Liver (tissue), 9 donors: Measurements from ENCODE around the gene PIWIL1. TPM values are rescaled to one million over a fixed set of nuclear protein-coding genes. Genes with fewer than 3 reads are reported as not detected.

Source experiments
- DNase-seq: peaks from one replicate; pipeline ENCODE4 v3.0.0-alpha.2; 2017; ENCODE audit warnings: low spot score
- H3K27ac ChIP-seq, 2 donors: one replicate each; pipeline ENCODE4 v1.7.0; 2013; ENCODE audit warnings: inconsistent platforms in 2 of 2, low read length in 2 of 2, control low read depth in 1 of 2, low read depth in 1 of 2, mild to moderate bottlenecking in 1 of 2
- H3K27me3 ChIP-seq, 4 donors: one replicate each; pipeline versions ENCODE4 v1.6.1 to v1.7.0; 2013; ENCODE audit warnings: low read length in 3 of 4, inconsistent platforms in 1 of 4, mild to moderate bottlenecking in 1 of 4, moderate library complexity in 1 of 4; ENCODE audit not compliant: control insufficient read depth in 4 of 4, insufficient read depth in 4 of 4
- H3K36me3 ChIP-seq, 4 donors: one replicate each; pipeline versions ENCODE4 v1.6.1 to v1.7.0; 2013; ENCODE audit warnings: low read length in 3 of 4, mild to moderate bottlenecking in 3 of 4, low read depth in 1 of 4, moderate library complexity in 1 of 4; ENCODE audit not compliant: control insufficient read depth in 4 of 4, insufficient read depth in 3 of 4
- H3K4me1 ChIP-seq, 4 donors: one replicate each; pipeline versions ENCODE4 v1.6.1 to v1.7.0; 2013; ENCODE audit warnings: low read length in 3 of 4, mild to moderate bottlenecking in 3 of 4, moderate library complexity in 1 of 4; ENCODE audit not compliant: control insufficient read depth in 4 of 4, insufficient read depth in 4 of 4
- H3K4me3 ChIP-seq, 3 donors: one replicate each; pipeline versions ENCODE4 v1.6.1 to v1.7.0; 2013; ENCODE audit warnings: low read length in 3 of 3, control low read depth in 1 of 3, low read depth in 1 of 3, mild to moderate bottlenecking in 1 of 3
- H3K9ac ChIP-seq, 2 donors: one replicate each; pipeline ENCODE4 v1.7.0; 2013; ENCODE audit warnings: low read length in 2 of 2, mild to moderate bottlenecking in 2 of 2, moderate library complexity in 2 of 2, control low read depth in 1 of 2, low read depth in 1 of 2
- H3K9me3 ChIP-seq, 4 donors: one replicate each; pipeline versions ENCODE4 v1.6.1 to v1.7.0; 2013; ENCODE audit warnings: low read length in 3 of 4; ENCODE audit not compliant: control insufficient read depth in 4 of 4
- EGR1 ChIP-seq, 2 donors: IDR thresholded peaks; 2 replicates each; pipeline ENCODE4 v1.6.1; 2016 to 2018; ENCODE audit warnings: antibody characterized with exemption in 2 of 2, low read depth in 2 of 2
- FOXA1 ChIP-seq: IDR thresholded peaks from 2 replicates; pipeline ENCODE4 v1.6.1; 2016; ENCODE audit warnings: antibody characterized with exemption
- GABPA ChIP-seq, 2 donors: IDR thresholded peaks in 1 of 2; conservative IDR thresholded peaks in 1 of 2; 2 replicates each; pipeline ENCODE4 v1.6.1; 2016; ENCODE audit warnings: antibody characterized with exemption in 2 of 2, mild to moderate bottlenecking in 1 of 2, moderate library complexity in 1 of 2
- HNF4A ChIP-seq, 2 donors: conservative IDR thresholded peaks; 2 replicates each; pipeline ENCODE4 v1.6.1; 2016; ENCODE audit warnings: antibody characterized with exemption in 2 of 2, mild to moderate bottlenecking in 2 of 2
- HNF4G ChIP-seq: IDR thresholded peaks from 2 replicates; pipeline ENCODE4 v1.6.1; 2016; ENCODE audit warnings: antibody characterized with exemption
- JUND ChIP-seq, 2 donors: IDR thresholded peaks; 2 replicates each; pipeline ENCODE4 v1.6.1; 2016; ENCODE audit warnings: antibody characterized with exemption in 2 of 2
- NR2F2 ChIP-seq: IDR thresholded peaks from 2 replicates; pipeline ENCODE4 v1.6.1; 2016; ENCODE audit warnings: antibody characterized with exemption
- RXRA ChIP-seq, 2 donors: IDR thresholded peaks; 2 replicates each; pipeline ENCODE4 v1.6.1; 2017 to 2018; ENCODE audit warnings: antibody characterized with exemption in 2 of 2, mild to moderate bottlenecking in 1 of 2
- SP1 ChIP-seq: IDR thresholded peaks from 2 replicates; pipeline ENCODE4 v1.6.1; 2018; ENCODE audit warnings: antibody characterized with exemption, mild to moderate bottlenecking
- TAF1 ChIP-seq: conservative IDR thresholded peaks from 2 replicates; pipeline ENCODE4 v1.6.1; 2016; ENCODE audit warnings: antibody characterized with exemption, mild to moderate bottlenecking
- YY1 ChIP-seq: IDR thresholded peaks from 2 replicates; pipeline ENCODE4 v1.6.1; 2016; ENCODE audit warnings: antibody characterized with exemption, mild to moderate bottlenecking
- WGBS: extraction: QIAGEN DNeasy Blood & Tissue Kit; methylation state at CpG from one replicate; pipeline ENCODE4 v1.1.7; 2013; 5-methylcytosine and 5-hydroxymethylcytosine counted together
- polyA plus RNA-seq, 2 donors: library from polyadenylated mRNA; stranded (reverse) in 1 of 2; unstranded in 1 of 2; fragments of 200-250 nt in 1 of 2; fragments of >200 nt in 1 of 2; fragmentation: Nextera tagmentation in 1 of 2; extraction: Ambion mirVana in 1 of 2; gene quantifications; one replicate each; pipeline versions ENCODE4 v1.2.1 to v1.2.3, GENCODE V29; 2013 to 2015
- total RNA-seq, 2 donors: library from RNA; depleted of rRNA; stranded (reverse); fragments of >200 nt; gene quantifications; one replicate each; pipeline ENCODE4 v1.2.3, GENCODE V29; 2014
- TF ChIP-seq, protein P1 (sequence below): fragments of 150-350 bp; IDR thresholded peaks from 2 replicates; pipeline ENCODE4 v1.5.1; 2017; ENCODE audit warnings: improper control_type of control experiment, low read depth, low read length; ENCODE audit not compliant: missing input control
- TF ChIP-seq, protein P2 (sequence below): IDR thresholded peaks from 2 replicates; pipeline ENCODE4 v1.6.1; 2016; ENCODE audit warnings: antibody characterized with exemption
- TF ChIP-seq, protein P3 (sequence below): IDR thresholded peaks from 2 replicates; pipeline ENCODE4 v1.6.1; 2016; ENCODE audit warnings: antibody characterized with exemption
- TF ChIP-seq, protein P4 (sequence below): IDR thresholded peaks from 2 replicates; pipeline ENCODE4 v1.6.1; 2016; ENCODE audit warnings: antibody characterized with exemption
- TF ChIP-seq, protein P5 (sequence below): IDR thresholded peaks from 2 replicates; pipeline ENCODE4 v1.6.1; 2016; ENCODE audit warnings: antibody characterized with exemption, mild to moderate bottlenecking
- donor health status: healthy.
- donor health status: healthy.
- donor health status: healthy.
- donor health status: healthy.
- donor health status: healthy.

The PIWIL1 gene
- total and polyA plus RNA-seq, 4 donors = 0.01 TPM; not detected in 3

DNA sequence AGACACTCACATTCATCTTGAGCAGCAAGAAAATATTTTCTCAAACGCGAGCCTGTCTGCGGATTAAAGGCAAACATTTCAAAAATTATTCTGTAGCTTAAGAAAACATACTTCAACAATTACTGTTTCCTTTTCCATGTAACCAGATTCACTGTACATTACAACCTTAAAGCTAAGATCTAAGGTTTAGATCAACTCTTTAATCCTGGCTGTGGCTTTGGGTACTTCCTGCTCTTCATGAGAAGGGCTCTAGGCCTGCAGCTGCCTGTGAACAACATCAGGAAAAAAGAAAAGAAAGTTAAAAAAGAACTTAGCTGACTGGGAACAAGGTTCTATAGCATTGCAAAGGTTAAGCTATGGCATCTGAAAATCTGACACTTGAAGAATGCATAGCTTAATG lies 21.4 kb upstream of the PIWIL1 start:
- TF ChIP-seq, protein P1, sequence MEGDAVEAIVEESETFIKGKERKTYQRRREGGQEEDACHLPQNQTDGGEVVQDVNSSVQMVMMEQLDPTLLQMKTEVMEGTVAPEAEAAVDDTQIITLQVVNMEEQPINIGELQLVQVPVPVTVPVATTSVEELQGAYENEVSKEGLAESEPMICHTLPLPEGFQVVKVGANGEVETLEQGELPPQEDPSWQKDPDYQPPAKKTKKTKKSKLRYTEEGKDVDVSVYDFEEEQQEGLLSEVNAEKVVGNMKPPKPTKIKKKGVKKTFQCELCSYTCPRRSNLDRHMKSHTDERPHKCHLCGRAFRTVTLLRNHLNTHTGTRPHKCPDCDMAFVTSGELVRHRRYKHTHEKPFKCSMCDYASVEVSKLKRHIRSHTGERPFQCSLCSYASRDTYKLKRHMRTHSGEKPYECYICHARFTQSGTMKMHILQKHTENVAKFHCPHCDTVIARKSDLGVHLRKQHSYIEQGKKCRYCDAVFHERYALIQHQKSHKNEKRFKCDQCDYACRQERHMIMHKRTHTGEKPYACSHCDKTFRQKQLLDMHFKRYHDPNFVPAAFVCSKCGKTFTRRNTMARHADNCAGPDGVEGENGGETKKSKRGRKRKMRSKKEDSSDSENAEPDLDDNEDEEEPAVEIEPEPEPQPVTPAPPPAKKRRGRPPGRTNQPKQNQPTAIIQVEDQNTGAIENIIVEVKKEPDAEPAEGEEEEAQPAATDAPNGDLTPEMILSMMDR = no peak
- TF ChIP-seq, protein P2, sequence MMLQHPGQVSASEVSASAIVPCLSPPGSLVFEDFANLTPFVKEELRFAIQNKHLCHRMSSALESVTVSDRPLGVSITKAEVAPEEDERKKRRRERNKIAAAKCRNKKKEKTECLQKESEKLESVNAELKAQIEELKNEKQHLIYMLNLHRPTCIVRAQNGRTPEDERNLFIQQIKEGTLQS = no peak
- no peak for TF ChIP-seq NR2F2
- TF ChIP-seq YY1 = no peak
- TF ChIP-seq, protein P3, sequence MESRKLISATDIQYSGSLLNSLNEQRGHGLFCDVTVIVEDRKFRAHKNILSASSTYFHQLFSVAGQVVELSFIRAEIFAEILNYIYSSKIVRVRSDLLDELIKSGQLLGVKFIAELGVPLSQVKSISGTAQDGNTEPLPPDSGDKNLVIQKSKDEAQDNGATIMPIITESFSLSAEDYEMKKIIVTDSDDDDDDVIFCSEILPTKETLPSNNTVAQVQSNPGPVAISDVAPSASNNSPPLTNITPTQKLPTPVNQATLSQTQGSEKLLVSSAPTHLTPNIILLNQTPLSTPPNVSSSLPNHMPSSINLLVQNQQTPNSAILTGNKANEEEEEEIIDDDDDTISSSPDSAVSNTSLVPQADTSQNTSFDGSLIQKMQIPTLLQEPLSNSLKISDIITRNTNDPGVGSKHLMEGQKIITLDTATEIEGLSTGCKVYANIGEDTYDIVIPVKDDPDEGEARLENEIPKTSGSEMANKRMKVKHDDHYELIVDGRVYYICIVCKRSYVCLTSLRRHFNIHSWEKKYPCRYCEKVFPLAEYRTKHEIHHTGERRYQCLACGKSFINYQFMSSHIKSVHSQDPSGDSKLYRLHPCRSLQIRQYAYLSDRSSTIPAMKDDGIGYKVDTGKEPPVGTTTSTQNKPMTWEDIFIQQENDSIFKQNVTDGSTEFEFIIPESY = no peak
- TF ChIP-seq, protein P4, sequence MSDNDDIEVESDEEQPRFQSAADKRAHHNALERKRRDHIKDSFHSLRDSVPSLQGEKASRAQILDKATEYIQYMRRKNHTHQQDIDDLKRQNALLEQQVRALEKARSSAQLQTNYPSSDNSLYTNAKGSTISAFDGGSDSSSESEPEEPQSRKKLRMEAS = no peak
- no peak for TF ChIP-seq FOXA1
- no peak for TF ChIP-seq GABPA (IDR thresholded peaks at IDR 0.05 in 1 of 2, conservative IDR thresholded peaks at IDR 0.05 in 1 of 2)
- no peak for TF ChIP-seq RXRA (IDR thresholded peaks at IDR 0.05)
- no peak for TF ChIP-seq TAF1
- TF ChIP-seq EGR1 (IDR thresholded peaks at IDR 0.05; ENCODE audit: low read depth in 2 of 2) = no peak
- H3K27me3 ChIP-seq = peaks cover 0 to 2% (median 0%) of the 10 kb centered on the region in 4 donors
- no peak overlapping the region for H3K27ac ChIP-seq
- 86% methylated on average over 3 of the region's 3 CpGs for WGBS
- H3K9me3 ChIP-seq = no peaks in the 10 kb centered on the region
- DNase-seq = no peak
- H3K36me3 ChIP-seq = no peaks in the 10 kb centered on the region
- no peak overlapping the region for H3K4me3 ChIP-seq
- no peaks in the 10 kb centered on the region for H3K4me1 ChIP-seq
- H3K9ac ChIP-seq = no peak overlapping the region

DNA sequence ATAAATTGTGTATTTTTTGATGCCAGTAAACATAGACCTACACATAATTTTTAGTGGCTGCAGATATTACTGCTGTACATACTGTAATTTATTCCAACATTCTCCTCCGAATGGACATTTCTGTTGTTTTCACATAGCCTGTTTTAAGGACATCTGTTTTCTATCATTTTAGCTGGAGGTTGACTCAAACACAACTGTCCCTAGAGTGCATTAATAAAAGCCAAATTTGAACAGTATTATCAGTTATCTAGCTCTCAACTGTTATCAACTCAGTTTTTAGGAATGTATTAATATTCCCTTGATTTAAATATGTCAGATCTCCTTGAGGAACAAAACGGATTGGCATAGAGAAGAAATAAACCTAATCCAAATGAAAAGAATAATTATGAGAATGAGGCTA lies 17.2 kb upstream of the PIWIL1 start:
- Histone ChIP-seq H3K36me3 (no peaks in the 10 kb centered on the region), H3K4me1 (no peaks in the 10 kb centered on the region), H3K4me3 (no peak overlapping the region), H3K9ac (no peak overlapping the region), H3K27ac (no peak overlapping the region), H3K27me3 (no peaks in the 10 kb centered on the region), H3K9me3 (peaks cover 0 to 3% (median under 1%) of the 10 kb centered on the region in 4 donors)
- WGBS = 52% methylated on average over 2 of the region's 2 CpGs
- DNase-seq = no peak
- no peak for TF ChIP-seq TAF1
- no peak for TF ChIP-seq HNF4A (conservative IDR thresholded peaks at IDR 0.05)

DNA sequence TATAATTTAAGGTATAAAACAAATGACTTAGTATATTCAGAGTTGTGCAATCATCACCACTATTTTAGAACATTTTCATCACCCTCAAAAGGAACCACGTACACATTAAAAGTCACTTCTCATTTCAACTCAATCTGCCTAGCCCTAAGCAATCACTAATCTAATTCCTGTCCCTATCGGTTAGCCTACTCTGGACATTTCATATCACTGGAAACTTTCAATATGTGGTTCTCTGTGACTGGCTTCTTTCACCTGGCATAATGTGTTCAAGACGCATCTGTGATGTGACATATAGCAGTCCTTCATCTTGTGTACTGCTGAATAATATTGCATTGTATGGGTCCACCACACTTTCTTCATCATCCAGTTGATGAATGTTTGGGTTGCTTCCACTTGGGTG lies 15.4 kb upstream of the PIWIL1 start:
- 79% methylated on average over 3 of the region's 3 CpGs for WGBS
- Histone ChIP-seq H3K9me3 (peaks cover 0 to 3% (median under 1%) of the 10 kb centered on the region in 4 donors), H3K9ac (no peak overlapping the region), H3K27ac (no peak overlapping the region), H3K4me3 (no peak overlapping the region), H3K27me3 (peaks cover 0 to 3% (median 0%) of the 10 kb centered on the region in 4 donors), H3K4me1 (no peaks in the 10 kb centered on the region), H3K36me3 (no peaks in the 10 kb centered on the region)
- DNase-seq = no peak
- TF ChIP-seq, protein P5, sequence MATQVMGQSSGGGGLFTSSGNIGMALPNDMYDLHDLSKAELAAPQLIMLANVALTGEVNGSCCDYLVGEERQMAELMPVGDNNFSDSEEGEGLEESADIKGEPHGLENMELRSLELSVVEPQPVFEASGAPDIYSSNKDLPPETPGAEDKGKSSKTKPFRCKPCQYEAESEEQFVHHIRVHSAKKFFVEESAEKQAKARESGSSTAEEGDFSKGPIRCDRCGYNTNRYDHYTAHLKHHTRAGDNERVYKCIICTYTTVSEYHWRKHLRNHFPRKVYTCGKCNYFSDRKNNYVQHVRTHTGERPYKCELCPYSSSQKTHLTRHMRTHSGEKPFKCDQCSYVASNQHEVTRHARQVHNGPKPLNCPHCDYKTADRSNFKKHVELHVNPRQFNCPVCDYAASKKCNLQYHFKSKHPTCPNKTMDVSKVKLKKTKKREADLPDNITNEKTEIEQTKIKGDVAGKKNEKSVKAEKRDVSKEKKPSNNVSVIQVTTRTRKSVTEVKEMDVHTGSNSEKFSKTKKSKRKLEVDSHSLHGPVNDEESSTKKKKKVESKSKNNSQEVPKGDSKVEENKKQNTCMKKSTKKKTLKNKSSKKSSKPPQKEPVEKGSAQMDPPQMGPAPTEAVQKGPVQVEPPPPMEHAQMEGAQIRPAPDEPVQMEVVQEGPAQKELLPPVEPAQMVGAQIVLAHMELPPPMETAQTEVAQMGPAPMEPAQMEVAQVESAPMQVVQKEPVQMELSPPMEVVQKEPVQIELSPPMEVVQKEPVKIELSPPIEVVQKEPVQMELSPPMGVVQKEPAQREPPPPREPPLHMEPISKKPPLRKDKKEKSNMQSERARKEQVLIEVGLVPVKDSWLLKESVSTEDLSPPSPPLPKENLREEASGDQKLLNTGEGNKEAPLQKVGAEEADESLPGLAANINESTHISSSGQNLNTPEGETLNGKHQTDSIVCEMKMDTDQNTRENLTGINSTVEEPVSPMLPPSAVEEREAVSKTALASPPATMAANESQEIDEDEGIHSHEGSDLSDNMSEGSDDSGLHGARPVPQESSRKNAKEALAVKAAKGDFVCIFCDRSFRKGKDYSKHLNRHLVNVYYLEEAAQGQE = no peak
- TF ChIP-seq GABPA (IDR thresholded peaks at IDR 0.05 in 1 of 2, conservative IDR thresholded peaks at IDR 0.05 in 1 of 2) (no peak), JUND (IDR thresholded peaks at IDR 0.05) (no peak), EGR1 (IDR thresholded peaks at IDR 0.05; ENCODE audit: low read depth in 2 of 2) (no peak), YY1 (no peak), NR2F2 (no peak), SP1 (no peak), HNF4G (no peak)
- TF ChIP-seq, protein P3 = no peak
